HG02973 (cell line): ENCODE data around the gene RNU6-7.

Experiments used
- ATAC-seq: cut with Tn5 transposase; IDR thresholded peaks from one replicate; pipeline ENCODE4 v1.9.1; 2021; ENCODE audit warnings: moderate library complexity; ENCODE audit not compliant: unreplicated experiment

RNU6-7 gene

DNA sequence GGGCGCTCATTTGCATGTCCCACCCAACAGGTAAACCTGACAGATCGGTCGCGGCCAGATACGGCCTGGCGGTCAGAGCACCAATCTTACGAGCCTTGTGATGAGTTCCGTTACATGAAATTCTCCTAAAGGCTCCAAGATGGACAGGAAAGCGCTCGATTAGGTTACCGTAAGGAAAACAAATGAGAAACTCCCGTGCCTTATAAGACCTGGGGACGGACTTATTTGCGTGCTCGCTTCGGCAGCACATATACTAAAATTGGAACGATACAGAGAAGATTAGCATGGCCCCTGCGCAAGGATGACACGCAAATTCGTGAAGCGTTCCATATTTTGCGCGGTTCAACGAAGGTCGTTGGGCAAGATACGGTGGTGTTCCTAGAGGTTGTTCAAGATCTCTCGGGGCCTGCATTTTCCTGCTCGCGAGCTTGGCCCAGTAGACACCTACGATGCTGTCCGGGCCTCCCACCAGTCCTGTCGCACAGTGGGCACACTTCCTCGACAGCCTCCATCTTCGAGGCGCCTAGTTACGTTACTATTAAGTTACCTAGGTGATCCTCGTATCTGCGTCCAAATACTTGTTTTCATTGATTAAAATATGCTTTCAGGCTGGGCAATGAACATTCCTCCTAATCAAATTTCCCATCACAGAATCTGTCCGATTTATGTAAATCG, at the start of gene RNU6-7:
RNU6-7 (plus strand) TSS at position 230 of the 675 bp plus-strand sequence.
- no peak for ATAC-seq

DNA sequence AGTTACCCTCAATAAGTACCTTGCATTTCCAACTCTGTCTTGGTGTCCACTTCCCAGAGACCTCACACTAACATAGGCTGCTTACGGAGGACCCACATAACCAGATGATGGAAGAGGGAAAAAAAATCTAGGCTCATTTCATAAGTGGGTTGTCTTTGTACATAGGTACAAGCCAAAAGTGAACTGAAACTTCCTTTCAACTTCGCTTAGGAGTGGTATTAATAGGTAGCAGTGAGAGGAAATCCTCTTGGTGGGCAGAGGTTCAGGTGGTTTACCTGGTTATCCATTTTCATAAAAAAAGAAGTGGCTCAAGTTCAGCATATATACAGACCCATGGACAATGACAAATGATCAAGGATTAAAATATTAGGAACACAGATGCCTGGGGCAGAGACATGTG, 35.8 kb upstream of the RNU6-7 start:
- no peak for ATAC-seq

DNA sequence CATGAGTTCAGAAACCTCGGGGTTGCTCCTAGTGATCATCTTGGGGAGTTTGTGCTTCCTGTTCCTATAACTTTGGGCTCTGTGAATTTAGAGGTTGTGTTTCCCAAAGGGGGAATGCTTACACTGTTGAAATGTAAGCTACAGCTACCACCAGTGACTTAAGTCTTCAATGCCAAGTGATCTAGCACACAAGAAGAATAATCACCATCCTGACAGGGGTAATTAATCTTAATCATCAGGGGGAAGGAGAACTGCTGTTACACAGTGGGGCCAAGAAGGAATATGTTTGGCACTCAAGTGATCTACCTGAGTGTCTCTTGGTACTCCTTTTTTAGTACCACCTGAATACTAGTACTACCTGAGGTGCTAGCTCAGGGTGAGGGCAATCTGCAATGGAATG, 34.9 kb upstream of the RNU6-7 start:
- no peak for ATAC-seq

GRCh38 chr14:32167907-32168306, 33.9 kb upstream of the RNU6-7 start:
- no peak for ATAC-seq

- ATAC-seq = no peak
These were observed 32.7 kb upstream of the RNU6-7 start for GRCh38 chr14:32169191-32169590.

GRCh38 chr14:32171469-32171868, 30.4 kb upstream of the RNU6-7 start:
- no peak for ATAC-seq

DNA sequence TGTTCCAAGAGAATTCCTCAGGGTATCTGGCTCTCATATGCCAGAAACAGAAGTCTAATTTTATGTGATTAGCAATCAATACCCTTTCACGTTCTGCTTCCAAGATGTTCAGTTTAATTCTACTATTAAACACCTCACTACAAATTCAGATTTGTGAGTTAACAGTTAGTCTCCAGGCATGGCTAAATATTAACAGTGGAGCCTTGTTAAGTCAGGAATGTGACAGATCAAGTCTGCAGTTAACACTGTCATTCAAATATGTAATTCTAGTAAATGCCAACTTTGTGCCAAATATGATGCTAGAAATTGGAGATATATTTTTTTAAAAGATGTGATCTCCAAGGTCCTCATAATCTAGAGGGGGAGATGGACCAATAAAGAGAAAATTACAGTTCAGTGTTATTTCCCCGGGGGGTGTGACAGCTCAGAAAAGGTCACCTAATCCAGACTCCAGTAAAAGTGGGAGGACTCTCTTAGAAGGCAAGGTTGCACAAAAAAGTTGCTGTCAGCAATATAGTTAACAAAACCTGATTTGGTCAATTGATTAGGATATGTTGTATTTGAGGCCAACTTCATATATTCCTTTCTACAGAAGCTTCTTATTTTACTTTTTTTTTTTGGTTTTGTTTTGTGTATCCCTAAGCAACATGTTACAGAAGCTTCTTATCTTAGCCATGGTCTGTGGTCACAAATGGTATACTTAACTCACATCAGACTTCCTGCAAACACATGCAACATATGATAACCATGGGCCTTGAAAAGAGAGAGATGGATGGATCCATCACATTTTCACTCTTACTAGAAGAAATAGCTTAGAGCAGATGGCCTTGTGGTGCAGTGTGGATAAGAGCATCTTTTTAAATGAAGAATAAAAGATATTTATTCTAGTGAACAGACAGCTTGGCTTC, 18.4 kb upstream of the RNU6-7 start:
- ATAC-seq = no peak

DNA sequence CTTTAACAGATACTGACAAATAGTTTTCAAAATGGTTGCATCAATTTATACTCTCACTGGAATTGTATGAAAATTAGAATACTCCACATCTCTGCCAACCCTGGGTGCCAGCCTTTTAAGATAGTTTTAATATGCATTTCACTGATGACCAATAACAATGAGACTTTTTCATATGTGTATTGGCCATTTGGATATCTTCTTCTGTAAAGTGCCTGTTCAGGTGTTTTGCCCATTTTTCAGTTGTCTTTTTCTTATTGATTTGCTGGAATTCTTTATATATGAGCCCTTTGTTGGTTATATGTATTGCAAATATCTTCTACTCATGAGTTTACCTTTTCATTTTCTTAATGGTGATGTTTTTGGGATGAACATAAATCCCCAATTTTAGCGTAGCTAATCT, 16.7 kb upstream of the RNU6-7 start:
- no peak for ATAC-seq

DNA sequence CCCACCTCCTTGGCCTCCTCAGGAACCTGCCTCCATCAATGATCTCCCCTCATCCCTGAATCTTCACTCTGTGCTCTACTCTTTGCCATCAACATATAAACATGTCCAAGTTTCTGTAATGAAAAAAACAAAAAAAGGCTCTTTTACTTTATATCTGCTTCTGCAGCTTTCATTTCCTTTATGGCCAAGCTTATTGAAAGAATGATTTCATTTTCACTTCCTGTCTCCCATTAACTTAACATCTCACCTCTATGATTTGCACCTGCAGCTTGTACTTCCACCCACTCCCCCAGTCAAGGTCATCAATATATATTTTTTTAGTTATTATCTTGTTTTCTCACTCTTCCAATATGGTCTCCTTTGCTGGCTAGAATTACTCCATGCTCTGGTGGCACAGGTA, 15.6 kb upstream of the RNU6-7 start:
- ATAC-seq = no peak

DNA sequence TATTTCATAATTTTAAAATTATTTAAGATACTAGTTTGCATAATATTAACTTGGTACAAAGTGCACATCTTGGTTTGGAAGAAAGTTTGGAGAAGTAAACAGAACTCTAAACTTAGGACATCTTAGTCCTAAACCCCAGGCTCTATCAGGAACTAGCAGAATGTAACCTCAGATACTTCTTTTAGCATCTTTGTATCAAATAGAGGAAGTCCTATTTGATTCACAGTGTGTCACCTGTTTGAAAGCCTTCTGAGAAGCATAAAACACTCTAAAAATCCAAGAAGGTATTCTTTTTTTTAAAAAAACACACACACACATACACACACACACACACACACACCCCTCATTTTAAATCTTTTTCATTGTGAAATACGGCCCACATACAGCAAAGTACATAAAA, 12.0 kb upstream of the RNU6-7 start:
- no peak for ATAC-seq

- ATAC-seq = no peak
These were observed 11.2 kb upstream of the RNU6-7 start for GRCh38 chr14:32190673-32191072.

DNA sequence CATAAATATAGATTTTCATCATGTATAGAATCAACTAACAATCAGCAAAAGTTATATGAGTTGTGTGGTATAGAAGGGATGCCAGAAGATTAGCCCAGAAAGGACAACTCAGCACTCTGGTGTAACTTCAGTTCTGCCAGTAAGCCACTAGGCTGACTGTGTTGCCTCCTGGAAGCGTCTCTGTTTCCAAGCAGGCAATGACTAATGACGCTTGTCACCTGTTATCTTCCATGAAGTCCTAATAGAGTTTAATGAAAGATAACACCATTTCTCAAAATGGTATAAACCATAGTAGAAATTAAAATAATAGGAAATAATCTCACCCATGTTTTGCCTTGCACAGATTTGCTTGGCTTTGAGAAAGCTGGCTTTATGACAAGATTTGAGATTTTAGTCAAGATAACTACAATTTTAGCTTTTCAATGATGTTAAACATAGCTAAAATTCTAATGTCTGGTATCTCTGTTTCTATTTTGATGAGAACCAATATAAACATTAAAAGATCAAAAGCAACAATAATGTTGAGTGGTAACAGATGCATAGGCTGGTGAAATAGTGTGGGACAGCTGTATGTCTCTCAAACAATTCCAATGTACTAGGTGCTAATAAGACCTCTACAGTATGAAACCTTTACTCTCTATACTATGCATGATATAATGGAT, 9.0 kb upstream of the RNU6-7 start:
- no peak for ATAC-seq

DNA sequence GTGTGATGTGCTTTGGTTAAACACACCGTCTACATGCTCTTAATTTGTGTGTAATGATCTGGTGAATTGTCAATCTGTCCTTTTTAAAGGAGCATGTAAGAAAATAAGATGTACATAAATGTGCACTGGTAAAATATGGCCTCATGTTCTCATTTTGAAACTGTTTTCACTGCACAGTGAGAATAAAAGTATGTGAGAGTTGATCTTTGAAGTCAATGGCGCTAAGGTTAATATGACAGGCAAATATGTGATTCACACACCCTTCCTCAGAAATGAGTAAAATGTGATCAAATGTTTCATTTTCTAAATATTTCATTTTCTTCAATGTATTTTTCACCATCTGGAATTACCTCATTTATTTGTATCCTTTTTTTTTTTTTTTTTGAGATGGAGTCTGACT, 8.3 kb upstream of the RNU6-7 start:
- ATAC-seq = no peak

- ATAC-seq = no peak
These were observed 6.2 kb upstream of the RNU6-7 start for GRCh38 chr14:32195636-32196035.

GRCh38 chr14:32197919-32198318, 3.9 kb upstream of the RNU6-7 start:
- peak; percentile 30 for ATAC-seq

DNA sequence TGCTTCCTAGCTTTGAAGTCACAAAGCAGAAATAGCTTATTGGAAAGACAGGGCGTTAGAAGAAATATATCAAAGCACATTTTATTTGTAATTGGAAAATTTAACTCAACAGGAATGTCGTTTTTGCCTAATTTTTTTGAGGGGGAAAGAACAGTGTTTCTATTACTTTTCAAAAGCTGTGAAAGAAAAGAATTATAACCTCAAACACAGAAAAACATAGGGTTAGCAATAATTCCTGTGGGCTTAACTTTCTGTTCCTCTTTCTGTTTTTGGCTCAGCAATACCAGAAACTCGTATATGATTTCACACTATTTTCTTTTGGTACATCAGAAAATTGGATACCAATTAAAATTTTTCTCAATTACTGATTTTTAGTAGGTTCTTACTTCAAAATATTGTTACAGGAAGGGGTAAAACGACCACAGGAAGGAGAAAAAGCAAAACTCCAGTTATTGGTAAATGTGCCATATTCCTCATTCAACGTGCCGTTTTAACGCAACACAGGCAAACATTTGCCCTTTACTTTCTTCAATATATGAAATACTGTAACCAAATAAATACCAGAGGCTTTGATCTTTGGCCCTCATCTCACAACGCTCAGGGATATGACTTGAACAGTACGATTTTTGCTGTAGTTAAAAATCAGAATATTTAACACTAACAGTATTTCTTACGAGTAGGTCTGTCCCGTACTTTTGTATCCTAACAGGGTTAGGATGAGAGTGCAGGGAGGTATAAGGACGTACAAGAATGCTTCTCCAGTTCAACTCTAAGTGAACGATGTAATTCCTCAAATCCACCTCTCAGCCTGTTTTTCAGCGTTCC, 1.3 kb upstream of the RNU6-7 start:
- peak; percentile 29 for ATAC-seq

DNA sequence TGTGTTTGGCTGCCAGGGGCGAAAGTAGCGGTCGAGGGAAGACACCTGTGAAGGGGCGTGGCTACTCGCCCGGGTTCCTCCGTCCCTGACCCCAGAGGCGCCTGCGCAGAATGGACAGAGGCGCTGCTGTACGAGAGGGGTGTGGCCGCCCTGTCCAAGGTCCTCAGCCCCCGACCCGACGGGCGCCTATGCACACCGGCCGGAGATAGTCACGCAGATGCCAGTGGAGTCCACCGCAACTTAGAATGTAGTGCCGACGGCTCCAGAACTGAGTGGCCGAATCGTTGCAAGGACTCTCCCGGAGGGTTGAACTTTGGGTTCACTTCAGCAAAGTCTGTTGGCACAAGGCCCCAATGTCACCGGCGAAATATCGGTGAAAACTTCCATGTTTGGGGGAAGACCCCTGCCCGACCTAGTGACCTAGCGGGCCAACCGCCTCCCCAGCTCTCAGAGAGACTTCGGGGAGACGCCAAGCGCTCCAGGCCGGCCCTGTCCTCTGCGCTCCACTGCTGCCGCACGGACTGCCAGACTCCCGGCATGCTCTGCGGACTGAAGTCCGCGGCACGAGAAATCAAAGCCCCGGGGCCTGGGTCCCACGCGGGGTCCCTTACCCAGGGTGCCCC, 541 bp upstream of the RNU6-7 start:
- ATAC-seq = peak; percentile 52

DNA sequence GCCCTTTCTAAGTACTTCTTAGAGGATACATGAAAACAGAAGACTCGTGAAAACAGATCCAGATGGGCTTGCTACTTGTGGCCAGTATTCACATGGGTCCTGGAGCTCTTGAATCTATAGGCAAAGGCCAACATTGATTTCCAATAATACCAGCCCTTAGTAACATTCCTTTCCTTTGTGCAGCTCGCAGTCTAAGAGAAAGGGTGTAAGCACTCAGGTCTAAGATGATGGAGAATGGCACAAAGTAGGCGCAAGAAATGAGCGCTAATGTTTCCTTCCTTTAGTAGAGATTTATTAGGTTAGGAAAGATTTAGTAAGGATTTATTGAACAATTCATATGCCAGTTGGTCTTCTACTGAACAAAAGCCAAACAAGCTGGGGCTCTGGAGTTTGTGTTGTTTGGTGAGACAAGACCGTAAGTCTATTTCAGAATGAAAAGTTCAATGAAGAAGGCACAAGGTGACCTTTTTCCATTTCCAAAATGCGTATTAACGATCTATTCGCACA, 699 bp downstream of the RNU6-7 start:
- ATAC-seq = no peak

GRCh38 chr14:32202998-32203882, 1.4 kb downstream of the RNU6-7 start, which contains the start of gene RNU6-8:
RNU6-8 (minus strand) TSS chr14:32203269.
- peak; percentile 56 for ATAC-seq
